ENCODE results near the gene PLA2G4E.

The PLA2G4E gene

GRCh38 chr15:41935566-41936020 is 85.2 kb downstream of the PLA2G4E start:
- no peak for DNase-seq (ENCODE audit: low spot score)

GRCh38 chr15:41934843-41935242 is 86.0 kb downstream of the PLA2G4E start:
- no peak for DNase-seq (ENCODE audit: low spot score)

GRCh38 chr15:41933771-41934170 is 87.1 kb downstream of the PLA2G4E start:
- no peak for DNase-seq (ENCODE audit: low spot score)

GRCh38 chr15:41933326-41933725 is 87.5 kb downstream of the PLA2G4E start:
- DNase-seq (ENCODE audit: low spot score), result no peak

- DNase-seq (ENCODE audit: low spot score), result no peak
These were observed 88.1 kb downstream of the PLA2G4E start for GRCh38 chr15:41932511-41933289.

GRCh38 chr15:41932101-41932500 is 88.7 kb downstream of the PLA2G4E start:
- DNase-seq (ENCODE audit: low spot score), result no peak

All from hepatic stellate cell (primary cell).